ENCODE results near the gene GBA3. TPM values are rescaled to one million over a fixed set of nuclear protein-coding genes. Genes with fewer than 3 reads are reported as not detected.

The GBA3 gene
- polyA plus RNA-seq, 1 donor from 2014 or later = not detected

- TF ChIP-seq POLR2AphosphoS5 (IDR thresholded peaks at IDR 0.05) = no peak
- TF ChIP-seq EZH2 (IDR thresholded peaks at IDR 0.05; ENCODE audit: borderline replicate concordance, insufficient read depth, low read length, poor library complexity, severe bottlenecking) = no peak
- no peak for TF ChIP-seq REST (IDR thresholded peaks at IDR 0.05; ENCODE audit: borderline replicate concordance)
- TF ChIP-seq EP300 (conservative IDR thresholded peaks at IDR 0.05; ENCODE audit: poor library complexity, severe bottlenecking) = no peak
- no peak for TF ChIP-seq SMC3 (conservative IDR thresholded peaks at IDR 0.05; ENCODE audit: poor library complexity)
- no peak for TF ChIP-seq MXI1 (conservative IDR thresholded peaks at IDR 0.05; ENCODE audit: poor library complexity, severe bottlenecking)
- no peak for TF ChIP-seq TAF1 (IDR thresholded peaks at IDR 0.05; ENCODE audit: low read depth)
- no peak for TF ChIP-seq RAD21 (conservative IDR thresholded peaks at IDR 0.05)
- TF ChIP-seq CTCF (IDR thresholded peaks at IDR 0.05; ENCODE audit: poor library complexity, severe bottlenecking) = no peak
Observed at GRCh38 chr4:22741744-22742143, 49.0 kb downstream of the GBA3 start.

GRCh38 chr4:22743290-22743689 is 50.6 kb downstream of the GBA3 start:
- Histone ChIP-seq H3K79me2 (replicated peaks; ENCODE audit: insufficient read depth, low read length) (no peaks in the 10 kb centered on the region), H2AFZ (ENCODE audit: low read depth, low read length) (no peak overlapping the region)

More at GRCh38 chr4:22741744-22742143, 49.0 kb downstream of the GBA3 start:
- Histone ChIP-seq H4K20me1 (ENCODE audit: insufficient read depth) (no peaks in the 10 kb centered on the region), H3K4me2 (ENCODE audit: low read length) (no peak overlapping the region), H3K9me3 (ENCODE audit: low read length) (no peaks in the 10 kb centered on the region), H3K27me3 (ENCODE audit: insufficient read depth, low read depth, low read length) (no peaks in the 10 kb centered on the region), H3K4me3 (ENCODE audit: low read length) (no peak overlapping the region), H3F3A (ENCODE audit: insufficient read depth, low read length, poor library complexity, severe bottlenecking) (no peaks in the 10 kb centered on the region), H2AFZ (ENCODE audit: low read depth, low read length) (no peak overlapping the region), H3K27ac (ENCODE audit: low read length) (no peak overlapping the region), H3K79me2 (replicated peaks; ENCODE audit: insufficient read depth, low read length) (no peaks in the 10 kb centered on the region), H3K36me3 (ENCODE audit: insufficient read depth, low read length) (no peaks in the 10 kb centered on the region), H3K9me2 (ENCODE audit: insufficient read depth, low read length) (no peaks in the 10 kb centered on the region), H3K9ac (ENCODE audit: low read length) (no peak overlapping the region)

More at GRCh38 chr4:22743290-22743689, 50.6 kb downstream of the GBA3 start:
- no peaks in the 10 kb centered on the region for H4K20me1 ChIP-seq (ENCODE audit: insufficient read depth)
- H3K9me2 ChIP-seq (ENCODE audit: insufficient read depth, low read length) = no peaks in the 10 kb centered on the region
- no peak for TF ChIP-seq TAF1 (IDR thresholded peaks at IDR 0.05; ENCODE audit: low read depth)
- TF ChIP-seq RAD21 (conservative IDR thresholded peaks at IDR 0.05) = no peak
- TF ChIP-seq SMC3 (conservative IDR thresholded peaks at IDR 0.05; ENCODE audit: poor library complexity) = no peak
- no peak for TF ChIP-seq EP300 (conservative IDR thresholded peaks at IDR 0.05; ENCODE audit: poor library complexity, severe bottlenecking)
- no peak for TF ChIP-seq REST (IDR thresholded peaks at IDR 0.05; ENCODE audit: borderline replicate concordance)
- TF ChIP-seq CTCF (IDR thresholded peaks at IDR 0.05; ENCODE audit: poor library complexity, severe bottlenecking) = no peak
- TF ChIP-seq MXI1 (conservative IDR thresholded peaks at IDR 0.05; ENCODE audit: poor library complexity, severe bottlenecking) = no peak
- H3K4me2 ChIP-seq (ENCODE audit: low read length) = no peak overlapping the region
- no peak overlapping the region for H3K4me3 ChIP-seq (ENCODE audit: low read length)
- H3K9me3 ChIP-seq (ENCODE audit: low read length) = no peaks in the 10 kb centered on the region
- no peak overlapping the region for H3K27ac ChIP-seq (ENCODE audit: low read length)
- no peaks in the 10 kb centered on the region for H3F3A ChIP-seq (ENCODE audit: insufficient read depth, low read length, poor library complexity, severe bottlenecking)
- no peaks in the 10 kb centered on the region for H3K36me3 ChIP-seq (ENCODE audit: insufficient read depth, low read length)
- H3K27me3 ChIP-seq (ENCODE audit: insufficient read depth, low read depth, low read length) = no peaks in the 10 kb centered on the region
- no peak overlapping the region for H3K9ac ChIP-seq (ENCODE audit: low read length)
